Stimulated activated CD8-positive, alpha-beta memory T cell treated with anti-CD3 and anti-CD28 coated beads, Interleukin-15, amount 100 ng/mL, for 48 hours (primary cell): Measurements from ENCODE around the gene PAGE4.

Source experiments
- DNase-seq, 2 donors: peaks; one replicate each; pipeline ENCODE4 v3.0.0-alpha.2; 2020; ENCODE audit warnings: low read depth in 2 of 2

Gene PAGE4

GRCh38 chrX:49829016-49829415 is at the start of gene PAGE4:
PAGE4 (plus strand) TSS chrX:49829303; CDS start chrX:49830429, 1,126 bp downstream.
- no peak for DNase-seq

GRCh38 chrX:49784747-49785280 is 44.3 kb upstream of the PAGE4 start:
- DNase-seq = no peak

- no peak for DNase-seq
Observed at GRCh38 chrX:49792376-49792775, 36.7 kb upstream of the PAGE4 start.

- DNase-seq = no peak
Observed at GRCh38 chrX:49793686-49794085, 35.4 kb upstream of the PAGE4 start.

- no peak for DNase-seq
Observed at GRCh38 chrX:49799828-49800227, 29.3 kb upstream of the PAGE4 start.

GRCh38 chrX:49809891-49810632 is 19.0 kb upstream of the PAGE4 start:
- DNase-seq = no peak

- DNase-seq = no peak
Observed at GRCh38 chrX:49812177-49812576, 16.9 kb upstream of the PAGE4 start.

- DNase-seq = no peak
Observed at GRCh38 chrX:49816435-49816834, 12.7 kb upstream of the PAGE4 start.

GRCh38 chrX:49838374-49838773 is 9.3 kb downstream of the PAGE4 start:
- no peak for DNase-seq

- DNase-seq = peak; percentile 27 to 34
Observed at GRCh38 chrX:49840679-49841078, 11.6 kb downstream of the PAGE4 start.

- no peak for DNase-seq
Observed at GRCh38 chrX:49842621-49843020, 13.5 kb downstream of the PAGE4 start.

GRCh38 chrX:49844611-49845010 is 15.5 kb downstream of the PAGE4 start:
- no peak for DNase-seq

- no peak for DNase-seq
Observed at GRCh38 chrX:49845701-49846403, 16.7 kb downstream of the PAGE4 start.

- DNase-seq = no peak
Observed at GRCh38 chrX:49846522-49846921, 17.4 kb downstream of the PAGE4 start.

- no peak for DNase-seq
Observed at GRCh38 chrX:49848275-49848674, 19.2 kb downstream of the PAGE4 start.

- DNase-seq = no peak
Observed at GRCh38 chrX:49850028-49850427, 20.9 kb downstream of the PAGE4 start.

GRCh38 chrX:49853661-49854060 is 24.6 kb downstream of the PAGE4 start:
- no peak for DNase-seq

GRCh38 chrX:49856819-49857218 is 27.7 kb downstream of the PAGE4 start:
- DNase-seq = no peak

- DNase-seq = no peak
Observed at GRCh38 chrX:49858341-49858740, 29.2 kb downstream of the PAGE4 start.

GRCh38 chrX:49859491-49859890 is 30.4 kb downstream of the PAGE4 start:
- DNase-seq = no peak

GRCh38 chrX:49860867-49861535 is 31.9 kb downstream of the PAGE4 start:
- DNase-seq = no peak

- DNase-seq = no peak
Observed at GRCh38 chrX:49862093-49862492, 33.0 kb downstream of the PAGE4 start.

- DNase-seq = no peak
Observed at GRCh38 chrX:49868739-49869138, 39.6 kb downstream of the PAGE4 start.
